Measurements from ENCODE around the gene SPINK5.
"Not testable (repeated sequence)": the region's sequence is repeated elsewhere in the genome, so short reads cannot be mapped to it uniquely, and the experiment has no call there.

Gene SPINK5, protein sequence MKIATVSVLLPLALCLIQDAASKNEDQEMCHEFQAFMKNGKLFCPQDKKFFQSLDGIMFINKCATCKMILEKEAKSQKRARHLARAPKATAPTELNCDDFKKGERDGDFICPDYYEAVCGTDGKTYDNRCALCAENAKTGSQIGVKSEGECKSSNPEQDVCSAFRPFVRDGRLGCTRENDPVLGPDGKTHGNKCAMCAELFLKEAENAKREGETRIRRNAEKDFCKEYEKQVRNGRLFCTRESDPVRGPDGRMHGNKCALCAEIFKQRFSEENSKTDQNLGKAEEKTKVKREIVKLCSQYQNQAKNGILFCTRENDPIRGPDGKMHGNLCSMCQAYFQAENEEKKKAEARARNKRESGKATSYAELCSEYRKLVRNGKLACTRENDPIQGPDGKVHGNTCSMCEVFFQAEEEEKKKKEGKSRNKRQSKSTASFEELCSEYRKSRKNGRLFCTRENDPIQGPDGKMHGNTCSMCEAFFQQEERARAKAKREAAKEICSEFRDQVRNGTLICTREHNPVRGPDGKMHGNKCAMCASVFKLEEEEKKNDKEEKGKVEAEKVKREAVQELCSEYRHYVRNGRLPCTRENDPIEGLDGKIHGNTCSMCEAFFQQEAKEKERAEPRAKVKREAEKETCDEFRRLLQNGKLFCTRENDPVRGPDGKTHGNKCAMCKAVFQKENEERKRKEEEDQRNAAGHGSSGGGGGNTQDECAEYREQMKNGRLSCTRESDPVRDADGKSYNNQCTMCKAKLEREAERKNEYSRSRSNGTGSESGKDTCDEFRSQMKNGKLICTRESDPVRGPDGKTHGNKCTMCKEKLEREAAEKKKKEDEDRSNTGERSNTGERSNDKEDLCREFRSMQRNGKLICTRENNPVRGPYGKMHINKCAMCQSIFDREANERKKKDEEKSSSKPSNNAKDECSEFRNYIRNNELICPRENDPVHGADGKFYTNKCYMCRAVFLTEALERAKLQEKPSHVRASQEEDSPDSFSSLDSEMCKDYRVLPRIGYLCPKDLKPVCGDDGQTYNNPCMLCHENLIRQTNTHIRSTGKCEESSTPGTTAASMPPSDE

DNA sequence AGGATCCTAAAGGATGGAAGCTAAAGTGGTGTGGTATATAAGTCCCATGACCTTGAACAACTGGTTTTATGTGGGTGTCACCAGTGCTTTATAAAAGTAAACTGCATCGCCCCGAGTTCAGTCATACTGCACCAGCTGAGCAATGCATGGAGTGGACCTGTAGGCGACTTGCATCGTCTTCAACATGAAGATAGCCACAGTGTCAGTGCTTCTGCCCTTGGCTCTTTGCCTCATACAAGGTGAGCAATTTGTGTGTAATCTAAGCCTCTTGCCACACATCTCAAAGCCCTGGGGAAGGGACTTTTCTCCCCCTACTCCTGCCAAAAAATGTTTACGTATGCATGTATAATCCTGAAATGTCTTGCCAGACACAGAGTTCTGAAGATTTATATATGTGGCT lies at the start of gene SPINK5:
TSS of gene SPINK5 (plus strand) at position 120 of the 400 bp plus-strand sequence. CDS start at position 185, 65 bp downstream.
- DNase-seq (ENCODE audit: low read depth in 3 of 3), result no peak

DNA sequence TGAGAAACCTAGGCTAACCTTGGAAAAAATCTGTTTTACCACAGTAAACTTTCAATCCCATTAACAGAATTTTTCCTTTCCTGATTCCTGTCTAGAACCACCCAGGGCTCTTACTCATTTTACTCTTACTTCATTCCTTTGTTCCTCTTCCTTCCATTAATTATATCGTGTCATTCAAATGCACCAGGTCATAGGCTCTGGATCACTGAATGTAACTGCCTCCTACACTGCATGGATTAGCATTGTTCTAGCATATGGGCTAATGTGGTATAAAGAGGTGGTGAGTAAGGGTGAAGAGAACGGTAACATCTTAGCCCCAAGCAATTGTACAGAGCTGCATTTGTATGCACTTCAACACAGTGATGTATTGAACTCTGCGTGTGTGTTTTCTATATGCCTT lies 49.5 kb upstream of the SPINK5 start:
- DNase-seq (ENCODE audit: low read depth in 3 of 3), result no peak

DNA sequence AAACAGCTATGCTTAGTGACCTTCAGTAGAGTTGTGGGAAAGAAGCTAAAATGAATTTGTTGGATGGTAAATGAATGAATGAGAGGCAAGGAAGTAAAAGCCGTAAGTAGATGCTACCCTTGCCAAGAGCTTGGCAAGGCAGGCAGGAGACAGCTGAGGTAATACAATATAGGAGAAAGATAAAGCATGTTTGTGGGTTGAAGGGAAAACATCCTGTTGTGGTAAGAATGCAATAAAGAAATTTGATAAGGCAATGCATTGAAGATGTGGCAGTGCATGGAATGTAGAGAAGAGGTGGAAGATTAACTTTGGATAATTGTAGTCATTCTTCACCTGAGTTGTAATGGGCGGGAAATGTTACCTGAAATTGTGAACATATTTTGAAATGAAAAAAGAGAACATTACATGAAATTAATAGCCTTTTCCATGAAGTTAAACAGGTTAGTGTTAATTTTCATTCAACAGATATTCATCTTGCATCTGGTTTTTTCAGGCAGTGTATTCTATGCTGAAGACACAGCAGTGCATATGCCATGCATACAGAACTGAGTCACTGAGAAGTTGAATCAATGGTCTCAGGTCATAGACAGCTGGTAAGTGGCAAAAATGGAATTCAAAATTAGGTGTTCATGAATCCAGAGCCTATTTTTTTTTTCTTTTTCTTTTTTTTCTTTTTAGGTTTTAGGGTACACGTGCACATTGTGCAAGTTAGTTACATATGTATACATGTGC lies 43.4 kb upstream of the SPINK5 start:
- no peak for DNase-seq (ENCODE audit: low read depth in 3 of 3)

DNA sequence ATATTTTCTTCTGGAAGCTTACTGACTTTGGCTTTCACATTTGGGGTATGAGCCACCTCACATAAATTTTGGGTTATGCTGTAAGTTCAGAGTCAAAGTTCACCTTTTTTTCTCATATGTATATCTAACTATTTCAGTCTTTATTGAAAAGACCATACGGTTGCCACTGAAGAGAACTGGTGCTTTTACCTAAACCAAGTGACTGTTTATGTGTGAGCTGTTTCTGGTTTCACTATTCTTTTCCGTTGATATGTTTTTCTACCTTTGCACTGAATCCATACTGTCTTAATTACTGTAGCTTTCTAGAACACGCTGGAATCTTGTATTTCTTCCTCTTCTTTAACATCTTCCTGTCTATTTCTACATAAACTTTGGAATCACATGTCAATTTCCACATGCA lies 36.3 kb upstream of the SPINK5 start:
- no peak for DNase-seq (ENCODE audit: low read depth in 3 of 3)

DNA sequence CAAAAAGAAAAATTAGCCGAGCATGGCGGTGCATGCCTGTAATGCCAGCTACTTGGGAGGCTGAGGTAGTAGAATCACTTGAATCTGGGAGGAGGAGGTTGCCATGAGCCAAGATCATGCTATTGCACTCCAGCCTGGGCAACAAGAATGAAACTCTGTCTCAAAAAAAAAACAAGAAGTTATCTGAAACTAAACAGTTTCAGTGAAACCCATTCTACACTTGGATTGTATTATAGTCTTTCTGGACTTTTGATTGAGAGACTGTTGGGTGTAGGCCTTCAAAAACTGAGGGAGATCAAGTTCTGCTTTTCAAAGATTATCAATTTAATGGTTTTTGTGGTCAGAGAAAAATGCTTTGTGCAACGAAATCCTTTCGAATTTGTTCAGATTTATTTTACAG lies 34.6 kb upstream of the SPINK5 start:
- DNase-seq (ENCODE audit: low read depth in 3 of 3), result no peak

DNA sequence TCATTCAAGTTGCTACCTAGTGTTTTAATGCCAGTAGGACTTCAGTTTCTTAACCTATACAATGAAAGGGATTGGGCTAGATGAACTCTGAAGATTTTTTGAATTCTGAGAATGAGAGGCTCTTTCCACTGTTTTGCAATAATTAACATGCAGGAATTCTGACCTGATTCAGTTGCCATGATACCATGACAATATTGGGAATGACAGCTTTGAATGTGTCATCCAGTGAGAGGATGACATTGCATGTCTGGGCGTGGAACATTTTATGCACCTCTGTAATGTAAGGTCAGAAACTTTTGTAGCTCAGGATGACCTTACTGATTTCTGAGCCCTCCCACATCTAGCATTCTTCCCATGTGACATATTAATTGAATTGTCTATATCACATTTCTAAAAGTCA lies 30.6 kb upstream of the SPINK5 start:
- DNase-seq (ENCODE audit: low read depth in 3 of 3), result no peak

DNA sequence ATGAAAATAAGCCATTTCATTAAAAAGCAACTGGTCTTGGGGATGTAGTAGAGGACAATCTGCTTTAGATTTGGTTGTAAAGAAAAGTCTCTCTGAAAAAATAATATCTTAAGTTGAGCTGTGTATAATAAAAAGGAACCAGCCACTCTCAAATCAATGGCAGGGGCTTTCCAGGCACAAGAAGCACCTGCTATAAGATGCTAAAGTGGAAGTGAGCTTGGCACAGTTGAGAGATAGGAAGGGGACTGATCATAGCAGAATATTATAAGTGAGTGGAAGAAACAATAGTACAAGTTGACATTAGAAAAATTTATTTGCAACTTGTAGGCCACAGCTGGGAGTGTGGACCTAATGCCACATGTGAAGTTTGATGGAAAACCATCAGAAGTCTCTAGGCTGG lies 28.1 kb upstream of the SPINK5 start:
- no peak for DNase-seq (ENCODE audit: low read depth in 3 of 3)

DNA sequence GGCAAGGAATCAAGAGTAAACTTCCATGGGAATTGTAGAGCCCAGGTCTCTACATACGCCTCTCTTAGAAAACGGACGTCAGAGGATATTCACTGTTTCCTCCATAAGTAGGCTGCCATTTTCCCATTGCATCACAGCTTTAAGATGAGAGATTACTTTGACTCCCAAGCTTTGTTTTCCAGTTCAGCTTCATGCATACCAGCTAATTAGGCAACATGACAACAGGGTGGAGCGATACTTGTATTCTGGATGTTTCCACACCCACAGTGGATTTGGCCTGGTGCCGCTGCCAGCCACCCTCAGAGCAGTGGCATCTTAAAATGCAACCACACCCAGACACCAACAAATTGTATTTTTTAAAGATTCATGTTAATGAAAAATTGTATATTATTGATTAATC lies 20.9 kb upstream of the SPINK5 start:
- no peak for DNase-seq (ENCODE audit: low read depth in 3 of 3)

DNA sequence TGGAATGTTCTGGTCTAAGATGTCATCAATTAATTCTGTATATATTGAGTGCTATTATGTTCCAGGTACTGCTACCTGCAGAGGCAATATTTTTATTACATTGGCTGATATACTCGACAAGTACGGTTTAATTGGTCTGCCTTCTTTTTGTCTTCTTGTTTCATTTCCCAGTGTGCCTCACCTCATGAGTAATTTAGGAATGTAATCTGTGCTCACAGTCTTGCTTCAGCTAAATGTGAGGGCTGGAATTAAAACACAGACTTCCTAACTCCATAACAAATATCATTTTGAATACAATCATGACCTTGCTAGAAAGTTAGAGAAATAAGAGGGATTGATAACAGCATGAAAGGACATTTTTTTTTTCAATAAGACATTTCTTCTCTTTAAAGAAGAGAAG lies 20.1 kb upstream of the SPINK5 start:
- no peak for DNase-seq (ENCODE audit: low read depth in 3 of 3)

DNA sequence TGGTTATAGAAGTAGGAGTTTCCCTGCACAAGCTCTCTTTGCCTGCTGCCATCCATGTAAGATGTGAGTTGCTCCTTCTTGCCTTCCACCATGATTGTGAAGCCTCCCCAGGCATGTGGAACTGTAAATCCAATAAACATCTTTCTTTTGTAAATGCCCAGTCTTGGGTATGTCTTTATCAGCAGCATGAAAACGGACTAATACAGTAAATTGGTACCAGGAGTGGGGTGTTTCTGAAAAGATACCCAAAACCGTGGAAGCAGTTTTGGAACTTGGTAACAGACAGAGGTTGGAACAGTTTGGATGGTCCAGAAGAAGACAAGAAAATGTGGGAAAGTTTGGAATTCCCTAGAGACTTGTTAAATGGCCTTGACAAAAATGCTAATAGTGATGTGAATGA lies 8.6 kb upstream of the SPINK5 start:
- DNase-seq (ENCODE audit: low read depth in 3 of 3), result not testable (repeated sequence)

DNA sequence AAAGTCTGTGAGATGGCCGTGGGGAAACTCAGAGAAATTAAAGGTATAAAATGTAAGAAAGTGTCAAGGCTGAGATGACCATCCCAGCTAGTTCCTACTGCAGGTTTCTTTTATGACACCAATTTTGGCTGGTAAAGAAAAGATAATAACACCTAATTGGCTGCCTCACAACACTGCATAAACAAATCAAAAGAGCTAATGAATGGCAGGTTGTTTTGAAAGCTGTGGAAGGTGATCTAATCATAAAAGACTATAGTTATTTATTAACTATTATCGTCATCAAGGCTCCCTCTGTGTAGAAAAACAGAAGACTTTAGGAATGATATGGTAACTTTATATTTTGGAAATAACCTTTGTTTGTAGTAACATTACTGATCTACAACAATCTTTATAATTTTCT lies 3.5 kb upstream of the SPINK5 start:
- no peak for DNase-seq (ENCODE audit: low read depth in 3 of 3)

DNA sequence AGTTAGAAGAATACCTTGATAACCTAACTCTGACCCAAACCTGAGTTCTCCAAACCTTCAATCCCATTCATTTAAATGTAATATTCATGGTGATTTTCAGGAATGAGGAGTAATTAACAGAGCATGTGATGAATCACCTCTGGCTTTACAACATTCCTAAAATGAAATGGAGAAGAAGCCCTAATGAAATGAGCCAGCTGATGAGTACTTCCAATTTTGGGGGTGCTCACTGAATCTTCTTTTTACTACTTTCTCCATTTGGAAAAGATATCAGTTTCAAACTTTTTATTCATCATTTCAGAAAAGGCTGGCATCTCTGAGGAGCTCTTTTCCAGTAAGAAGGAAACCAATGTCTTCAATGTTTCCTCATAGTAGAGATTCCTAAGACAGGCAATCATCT lies 2.9 kb upstream of the SPINK5 start:
- no peak for DNase-seq (ENCODE audit: low read depth in 3 of 3)

DNA sequence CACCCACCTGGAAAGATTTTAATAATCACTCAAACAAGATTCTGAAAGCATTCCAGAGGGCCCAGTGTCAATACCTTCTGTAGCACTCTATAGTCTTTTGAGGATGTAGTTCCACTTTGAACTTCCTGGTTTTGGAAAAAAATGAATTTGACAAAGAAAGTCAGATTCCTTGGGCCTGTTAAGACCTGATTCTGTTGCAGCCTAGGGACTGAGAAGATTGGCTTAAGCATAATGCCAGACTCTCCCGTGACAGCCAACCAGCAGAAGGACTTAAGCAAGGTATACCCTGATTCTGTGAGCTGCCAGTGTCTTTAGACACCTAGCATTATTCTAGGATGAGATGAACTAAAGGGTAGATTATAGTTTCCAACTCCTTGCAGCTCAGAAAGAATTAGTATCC lies 6.8 kb downstream of the SPINK5 start:
- no peak for DNase-seq (ENCODE audit: low read depth in 3 of 3)

DNA sequence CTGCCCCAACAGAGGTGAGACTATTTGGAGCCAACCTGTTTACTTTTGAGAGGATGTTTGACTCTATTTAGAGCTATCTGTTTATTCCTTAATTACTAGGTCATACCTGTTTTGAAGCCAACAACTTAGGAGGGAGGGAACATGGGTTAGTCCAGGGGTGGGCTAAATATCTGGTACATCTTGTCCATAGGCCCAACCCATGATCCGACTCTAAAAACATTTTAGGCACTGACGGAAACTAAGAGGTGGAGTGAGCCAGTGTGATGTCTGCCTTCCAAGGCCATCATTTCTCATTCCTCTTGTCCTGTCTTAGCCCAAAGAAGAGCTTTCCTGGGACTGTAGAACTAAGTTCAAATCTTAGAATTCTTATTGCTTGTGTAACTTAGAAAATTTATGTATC lies 8.4 kb downstream of the SPINK5 start:
- no peak for DNase-seq (ENCODE audit: low read depth in 3 of 3)

DNA sequence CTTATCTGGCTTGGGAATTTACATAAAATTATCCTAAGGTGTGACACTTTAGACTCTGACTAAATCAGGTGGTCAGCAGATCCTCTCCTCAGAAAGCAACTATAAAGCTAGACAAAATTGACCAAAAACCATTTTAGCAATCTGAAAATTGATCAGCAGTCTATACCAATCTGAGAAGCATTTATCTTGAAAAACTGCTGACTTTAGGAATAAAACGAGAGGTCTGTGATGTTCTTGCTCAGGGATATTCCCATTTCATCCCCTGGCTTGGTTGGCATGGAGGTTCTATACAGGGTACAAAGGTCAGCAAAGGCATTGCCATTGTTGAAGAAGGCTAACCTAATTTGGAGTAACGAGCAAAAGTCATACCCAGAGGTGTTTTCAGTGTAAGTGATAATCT lies 11.7 kb downstream of the SPINK5 start:
- DNase-seq (ENCODE audit: low read depth in 3 of 3), result no peak

DNA sequence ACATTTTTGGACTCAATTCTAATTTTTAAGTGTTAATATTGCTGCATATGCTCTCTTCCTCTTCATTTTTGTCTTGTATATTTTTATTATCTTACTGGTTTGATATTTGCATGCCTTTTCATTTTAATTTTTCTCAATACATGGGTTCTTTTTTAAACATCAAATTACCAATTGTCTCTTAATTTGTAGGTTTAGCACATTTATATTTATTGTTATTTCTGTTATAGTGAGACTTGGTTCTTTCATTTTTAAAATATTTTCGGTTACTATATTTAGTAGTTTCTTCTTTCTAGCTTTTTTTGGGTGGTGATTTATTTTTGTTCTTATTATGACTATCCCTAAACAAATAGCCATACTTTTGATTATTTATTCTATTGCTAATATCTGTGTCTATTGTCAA lies 19.4 kb downstream of the SPINK5 start:
- DNase-seq (ENCODE audit: low read depth in 3 of 3), result no peak

DNA sequence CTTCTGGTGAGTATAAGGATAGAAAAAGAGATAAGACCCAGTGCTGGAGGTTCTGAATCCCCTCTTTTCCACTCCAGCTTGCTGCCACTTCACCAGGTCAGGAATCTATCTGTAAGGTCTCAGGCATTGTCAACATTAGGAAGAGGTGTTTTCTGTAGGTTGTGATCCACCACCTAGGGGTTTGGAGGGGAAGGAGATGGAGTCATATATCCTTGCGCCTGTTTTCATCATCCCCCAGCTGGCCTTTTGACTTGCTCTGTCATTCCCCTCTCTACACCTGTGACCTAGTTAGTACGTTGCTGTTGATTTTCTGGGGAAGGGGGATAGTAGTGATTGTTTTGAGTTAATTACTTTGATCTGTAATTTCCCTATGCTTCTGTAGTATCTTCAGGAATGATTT lies 20.5 kb downstream of the SPINK5 start:
- DNase-seq (ENCODE audit: low read depth in 3 of 3), result no peak

DNA sequence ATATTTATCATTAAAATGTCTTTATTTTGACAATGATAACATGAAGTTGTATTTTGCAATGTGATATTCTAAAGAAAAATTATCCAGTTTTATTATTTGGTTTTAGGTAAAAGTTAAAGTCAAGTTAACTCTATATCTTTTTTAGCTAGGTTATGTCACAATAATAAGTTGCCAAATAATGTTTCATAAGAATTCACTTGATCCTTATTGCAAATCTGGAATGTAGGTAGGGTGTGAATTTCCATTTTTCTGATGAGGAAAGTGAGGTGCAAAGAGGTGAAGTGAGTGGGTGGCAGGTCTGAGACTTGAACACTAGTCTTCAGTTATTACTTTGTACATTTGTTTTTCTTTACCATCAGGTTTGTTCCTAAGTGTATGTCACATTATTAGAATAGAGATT lies 21.5 kb downstream of the SPINK5 start:
- no peak for DNase-seq (ENCODE audit: low read depth in 3 of 3)

DNA sequence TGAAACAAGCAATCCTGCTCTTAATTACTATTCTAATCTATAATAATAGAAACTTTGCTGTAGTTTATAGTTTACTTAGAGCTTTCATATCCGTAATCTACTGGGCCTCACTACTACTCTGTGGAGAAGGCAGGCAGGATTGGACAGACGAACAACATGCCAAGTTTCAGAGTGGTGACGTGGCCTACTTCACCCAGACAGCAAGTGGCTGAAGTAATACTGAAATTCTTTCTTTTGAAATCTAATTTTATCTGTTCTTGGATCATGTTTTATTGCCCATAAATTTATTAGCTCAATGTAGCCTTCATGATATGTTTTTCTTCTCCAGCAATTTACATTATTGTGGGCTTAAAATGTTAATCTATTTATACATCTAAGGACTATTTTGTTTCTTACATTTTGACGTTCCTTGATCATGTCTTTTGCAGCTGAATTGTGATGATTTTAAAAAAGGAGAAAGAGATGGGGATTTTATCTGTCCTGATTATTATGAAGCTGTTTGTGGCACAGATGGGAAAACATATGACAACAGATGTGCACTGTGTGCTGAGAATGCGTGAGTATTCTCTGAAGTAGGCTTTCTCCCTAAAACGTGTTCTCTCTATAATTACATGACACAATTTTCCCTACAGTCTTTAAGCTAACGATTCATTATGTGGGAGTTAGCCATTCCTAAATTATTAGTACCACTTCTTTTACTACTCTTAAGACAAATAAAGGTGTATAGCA lies 22.4 kb downstream of the SPINK5 start:
- no peak for DNase-seq (ENCODE audit: low read depth in 3 of 3)

DNA sequence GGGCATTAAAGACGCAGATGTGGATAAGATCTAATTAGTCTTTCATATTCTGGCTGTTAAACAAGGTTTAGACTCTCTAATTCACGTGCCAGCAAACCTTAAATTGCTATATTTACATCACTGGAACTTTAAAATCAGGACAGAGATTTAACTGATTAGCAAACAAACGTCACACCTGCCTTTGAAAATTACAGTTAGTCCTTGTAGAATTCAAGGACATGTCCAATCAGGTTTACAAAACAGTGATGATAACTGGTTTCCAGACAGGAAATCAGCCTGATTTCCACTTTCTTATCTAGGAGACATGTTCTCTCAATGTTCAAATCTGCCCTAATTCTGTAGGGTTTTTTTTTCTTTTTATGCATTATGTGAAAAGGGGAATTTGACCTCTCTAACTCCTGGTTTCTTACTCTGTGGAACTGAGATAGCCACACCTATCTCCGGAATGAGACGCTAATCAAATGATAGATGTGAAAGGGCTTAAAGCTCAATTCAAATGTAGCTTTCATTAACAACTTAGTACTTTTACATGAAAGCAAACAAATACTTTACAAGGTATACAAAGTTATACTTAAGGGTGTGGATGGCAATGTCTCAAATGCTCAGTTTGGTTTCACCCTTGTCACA lies 26.5 kb downstream of the SPINK5 start:
- no peak for DNase-seq (ENCODE audit: low read depth in 3 of 3)

DNA sequence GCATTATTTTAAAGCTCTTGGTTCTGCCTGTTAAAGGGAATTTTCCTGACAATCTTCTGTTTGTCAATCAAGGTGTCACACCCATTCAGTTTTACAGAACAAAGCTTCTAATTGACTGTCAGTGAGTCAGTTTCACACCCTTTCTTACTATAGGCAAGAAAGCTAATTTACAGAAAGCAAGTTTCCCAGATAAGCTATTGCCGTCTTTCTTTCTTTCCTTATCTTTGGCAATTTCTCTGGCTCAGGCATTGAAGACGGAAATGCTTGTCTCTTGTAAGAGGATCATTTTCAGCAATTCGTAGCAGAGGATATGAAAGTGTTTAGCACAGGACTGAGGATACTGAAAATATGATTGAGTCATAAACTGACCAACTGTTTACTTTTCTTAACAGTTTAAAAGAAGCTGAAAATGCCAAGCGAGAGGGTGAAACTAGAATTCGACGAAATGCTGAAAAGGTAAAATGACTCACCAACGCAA lies 27.0 kb downstream of the SPINK5 start:
- no peak for DNase-seq (ENCODE audit: low read depth in 3 of 3)
